Measurements from ENCODE around the gene HPCAL1. TPM values are rescaled to one million over a fixed set of nuclear protein-coding genes. Genes with fewer than 3 reads are reported as not detected.
A peak's percentile ranks its signal among the peaks of the same experiment; 100 is the strongest.

The HPCAL1 gene
- total and polyA plus RNA-seq, 8 donors = 14.0 to 571 (median 85.4) TPM

DNA sequence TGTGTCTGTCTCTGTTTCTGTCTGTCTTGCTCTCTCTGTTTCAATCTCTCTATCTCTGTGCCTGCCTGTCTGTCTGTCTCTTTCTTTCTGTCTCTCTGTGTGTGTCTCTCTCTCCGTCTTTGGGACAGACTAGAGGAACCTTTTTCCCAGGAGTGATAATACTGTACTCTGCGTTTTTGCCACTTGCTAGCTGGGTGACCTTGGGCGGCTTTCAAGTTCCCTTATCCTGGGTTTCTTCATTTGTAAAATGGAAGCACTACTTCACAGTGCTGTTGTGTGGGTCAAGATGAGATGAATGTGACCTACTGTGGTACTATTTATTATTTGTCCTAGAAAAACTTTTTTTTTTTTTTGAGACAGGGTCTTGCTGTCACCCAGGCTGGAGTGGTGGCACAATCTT lies 42.4 kb downstream of the HPCAL1 start:
- H3K27ac ChIP-seq = peak overlapping the region in 1 of 5 donors; percentile 4
- intact Hi-C loops (cut with DNase I; ENCODE audit: low total_unique reads) = no loop called here

DNA sequence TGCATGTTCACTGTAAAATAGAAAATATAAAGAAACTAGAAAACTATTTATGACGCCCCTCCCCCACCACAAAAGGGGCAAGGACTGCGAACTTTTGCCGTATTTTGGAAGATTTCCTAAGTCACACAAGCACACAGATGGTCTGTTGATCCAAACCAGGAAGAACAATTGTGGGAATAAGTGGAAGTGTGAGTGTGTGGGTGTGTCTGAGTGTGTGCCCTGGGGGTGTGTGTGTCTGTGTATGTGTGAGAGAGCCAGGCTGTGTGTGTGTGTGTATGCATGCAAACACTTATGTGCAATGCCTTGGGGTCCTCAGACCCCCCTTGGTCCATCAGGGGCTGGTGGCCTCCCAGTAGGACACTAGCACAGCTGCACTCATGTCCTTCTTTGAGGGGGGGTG lies 43.1 kb downstream of the HPCAL1 start:
- WGBS, 5 donors = 49 to 75% (median 60%) methylated on average over 3 of the region's 3 CpGs
- intact Hi-C loops (cut with DNase I; ENCODE audit: low total_unique reads) = no loop called here
- DNase-seq = no peak
- TF ChIP-seq POLR2AphosphoS5 (IDR thresholded peaks at IDR 0.05) (no peak), EP300 (IDR thresholded peaks at IDR 0.05) (no peak), POLR2A (IDR thresholded peaks at IDR 0.05) (no peak)
- Histone ChIP-seq H3K4me3 (no peak overlapping the region), H3K4me1 (peaks cover 35 to 81% (median 53%) of the 10 kb centered on the region in 4 donors), H3K9me3 (no peaks in the 10 kb centered on the region), H3K36me3 (no peaks in the 10 kb centered on the region), H3K27me3 (no peaks in the 10 kb centered on the region), H3K27ac (no peak overlapping the region)

More for the DNA sequence above, 42.4 kb downstream of the HPCAL1 start:
- Histone ChIP-seq H3K36me3 (no peaks in the 10 kb centered on the region), H3K4me1 (peaks cover 35 to 88% (median 53%) of the 10 kb centered on the region in 4 donors), H3K27me3 (no peaks in the 10 kb centered on the region), H3K4me3 (no peak overlapping the region), H3K9me3 (no peaks in the 10 kb centered on the region)
- WGBS, 5 donors = 68 to 78% (median 70%) methylated on average over 3 of the region's 3 CpGs
- no peak for DNase-seq
- TF ChIP-seq POLR2A (IDR thresholded peaks at IDR 0.05) (no peak), POLR2AphosphoS5 (IDR thresholded peaks at IDR 0.05) (no peak), EP300 (IDR thresholded peaks at IDR 0.05) (no peak)
- TF ChIP-seq, protein P1, sequence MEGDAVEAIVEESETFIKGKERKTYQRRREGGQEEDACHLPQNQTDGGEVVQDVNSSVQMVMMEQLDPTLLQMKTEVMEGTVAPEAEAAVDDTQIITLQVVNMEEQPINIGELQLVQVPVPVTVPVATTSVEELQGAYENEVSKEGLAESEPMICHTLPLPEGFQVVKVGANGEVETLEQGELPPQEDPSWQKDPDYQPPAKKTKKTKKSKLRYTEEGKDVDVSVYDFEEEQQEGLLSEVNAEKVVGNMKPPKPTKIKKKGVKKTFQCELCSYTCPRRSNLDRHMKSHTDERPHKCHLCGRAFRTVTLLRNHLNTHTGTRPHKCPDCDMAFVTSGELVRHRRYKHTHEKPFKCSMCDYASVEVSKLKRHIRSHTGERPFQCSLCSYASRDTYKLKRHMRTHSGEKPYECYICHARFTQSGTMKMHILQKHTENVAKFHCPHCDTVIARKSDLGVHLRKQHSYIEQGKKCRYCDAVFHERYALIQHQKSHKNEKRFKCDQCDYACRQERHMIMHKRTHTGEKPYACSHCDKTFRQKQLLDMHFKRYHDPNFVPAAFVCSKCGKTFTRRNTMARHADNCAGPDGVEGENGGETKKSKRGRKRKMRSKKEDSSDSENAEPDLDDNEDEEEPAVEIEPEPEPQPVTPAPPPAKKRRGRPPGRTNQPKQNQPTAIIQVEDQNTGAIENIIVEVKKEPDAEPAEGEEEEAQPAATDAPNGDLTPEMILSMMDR (IDR thresholded peaks at IDR 0.05) = no peak

DNA sequence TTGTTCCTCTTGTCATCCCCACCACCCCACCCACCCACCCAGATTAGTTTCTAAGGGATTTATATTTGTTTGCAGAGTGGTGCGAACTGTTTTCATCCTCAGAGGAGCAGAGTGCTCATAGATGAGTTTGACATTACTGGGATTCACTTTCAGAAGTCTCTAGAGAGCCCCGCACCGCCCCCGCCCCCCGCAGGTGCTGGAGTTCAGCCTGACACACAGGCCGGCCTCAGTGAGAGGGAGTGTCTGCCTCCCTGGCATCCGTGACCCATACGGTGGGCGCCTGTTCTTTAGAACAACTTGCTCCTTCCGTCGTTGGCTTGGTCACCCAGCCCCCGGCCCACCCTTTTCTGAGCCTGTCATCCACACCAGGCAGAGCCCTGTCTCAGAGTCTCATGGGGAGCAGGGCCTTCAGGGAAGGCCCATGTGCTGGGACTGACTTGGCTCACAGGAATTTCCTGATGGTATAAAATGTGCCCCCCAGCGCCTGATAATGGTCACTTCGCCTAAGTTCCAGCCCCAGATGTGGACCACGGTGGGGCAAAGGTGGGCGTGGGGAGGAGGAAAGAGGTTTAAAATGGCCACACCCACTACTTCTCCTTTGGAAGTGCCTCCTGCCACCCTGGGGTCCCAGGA lies 44.3 kb downstream of the HPCAL1 start:
- Histone ChIP-seq H3K27me3 (no peaks in the 10 kb centered on the region), H3K36me3 (no peaks in the 10 kb centered on the region), H3K9me3 (no peaks in the 10 kb centered on the region), H3K27ac (peak overlapping the region in 3 of 5 donors; percentile 2 to 46 (median 39)), H3K4me1 (peaks cover 34 to 71% (median 53%) of the 10 kb centered on the region in 4 donors), H3K4me3 (no peak overlapping the region)
- DNase-seq = no peak
- TF ChIP-seq EP300 (IDR thresholded peaks at IDR 0.05) = no peak
- intact Hi-C loops (cut with DNase I; ENCODE audit: low total_unique reads) = no loop called here
- WGBS, 5 donors = 54 to 73% (median 64%) methylated on average over 11 to 16 of the region's 16 CpGs

DNA sequence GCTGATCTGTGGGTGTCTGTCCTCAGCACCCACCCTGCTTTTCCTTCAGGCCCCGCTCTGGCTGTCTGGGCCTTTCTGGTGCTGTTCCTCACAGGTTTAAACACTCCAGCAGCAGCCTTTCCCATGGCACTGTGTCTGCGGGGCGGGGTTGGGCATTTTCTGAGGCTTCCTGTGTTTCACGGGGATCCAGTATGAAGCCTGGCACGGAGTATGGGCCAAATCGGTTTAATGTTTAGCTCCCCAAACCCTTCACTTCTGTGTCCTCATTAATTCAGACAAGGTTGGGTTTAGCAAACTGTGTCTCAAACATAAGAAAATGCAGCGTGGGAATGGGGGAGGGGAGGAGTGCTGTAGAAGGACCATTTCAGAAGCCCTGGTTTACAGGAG lies 44.9 kb downstream of the HPCAL1 start:
- H3K27me3 ChIP-seq = no peaks in the 10 kb centered on the region
- H3K9me3 ChIP-seq = no peaks in the 10 kb centered on the region
- peaks cover 28 to 66% (median 48%) of the 10 kb centered on the region in 4 donors for H3K4me1 ChIP-seq
- no peak for TF ChIP-seq POLR2A (IDR thresholded peaks at IDR 0.05)
- TF ChIP-seq POLR2AphosphoS5 (IDR thresholded peaks at IDR 0.05) = no peak
- TF ChIP-seq, protein P1 (IDR thresholded peaks at IDR 0.05) = no peak
- no peak for TF ChIP-seq EP300 (IDR thresholded peaks at IDR 0.05)
- peak overlapping the region in 2 of 5 donors; percentile 39 to 46 for H3K27ac ChIP-seq
- no peak for DNase-seq
- intact Hi-C loops (cut with DNase I; ENCODE audit: low total_unique reads) = no loop called here
- H3K36me3 ChIP-seq = no peaks in the 10 kb centered on the region
- 28 to 53% (median 30%) methylated on average over 7 of the region's 7 CpGs for WGBS, 5 donors
- no peak overlapping the region for H3K4me3 ChIP-seq

DNA sequence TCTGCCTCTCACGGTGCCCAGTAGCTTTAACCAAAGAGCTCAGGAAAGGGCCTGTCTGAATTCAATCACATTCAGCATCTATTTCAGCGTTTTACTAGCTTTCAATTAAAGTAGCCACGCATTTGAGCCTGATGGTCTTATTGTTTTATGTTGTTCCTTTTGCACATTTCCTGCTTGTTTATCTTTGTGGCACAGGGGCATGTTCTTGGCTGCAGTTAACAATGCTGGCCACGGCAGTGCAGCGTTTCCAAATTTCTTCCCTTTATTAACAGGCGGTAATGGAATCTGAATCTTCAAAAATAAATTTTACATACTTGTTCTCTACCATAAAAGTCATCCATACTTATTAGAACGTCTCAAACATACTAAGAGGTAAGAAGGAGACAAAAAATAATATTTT lies 46.2 kb downstream of the HPCAL1 start:
- no peak for DNase-seq
- 30 to 53% (median 34%) methylated on average over 7 of the region's 7 CpGs for WGBS, 5 donors
- Histone ChIP-seq H3K36me3 (peaks cover 0 to 2% (median under 1%) of the 10 kb centered on the region in 4 donors), H3K27ac (no peak overlapping the region), H3K27me3 (no peaks in the 10 kb centered on the region), H3K9me3 (no peaks in the 10 kb centered on the region), H3K4me3 (no peak overlapping the region), H3K4me1 (peaks cover 27 to 53% (median 40%) of the 10 kb centered on the region in 4 donors)
- TF ChIP-seq POLR2AphosphoS5 (IDR thresholded peaks at IDR 0.05) (no peak), EP300 (IDR thresholded peaks at IDR 0.05) (no peak), POLR2A (IDR thresholded peaks at IDR 0.05) (no peak)
- TF ChIP-seq, protein P1 (IDR thresholded peaks at IDR 0.05) = no peak
- intact Hi-C loops (cut with DNase I; ENCODE audit: low total_unique reads) = no loop called here
